22Rv1 (cell line): ENCODE results near the gene DOCK3.

ENCODE experiments used
- H3K27ac ChIP-seq: fragments of 450-650 bp; 2 replicates; pipeline ENCODE4 v1.5.1; 2017
- ZFX ChIP-seq: fragments of 450-650 bp; IDR thresholded peaks from 2 replicates; pipeline ENCODE4 v1.6.1; 2017; ENCODE audit warnings: antibody characterized with exemption, borderline replicate concordance
- TF ChIP-seq, protein P1 (sequence below): fragments of 450-650 bp; IDR thresholded peaks from 2 replicates; pipeline ENCODE4 v1.5.1; 2017; ENCODE audit warnings: mild to moderate bottlenecking

The DOCK3 gene

GRCh38 chr3:51375571-51375970 is 700.8 kb downstream of the DOCK3 start:
- H3K27ac ChIP-seq, result no peak overlapping the region
- TF ChIP-seq, protein P1, sequence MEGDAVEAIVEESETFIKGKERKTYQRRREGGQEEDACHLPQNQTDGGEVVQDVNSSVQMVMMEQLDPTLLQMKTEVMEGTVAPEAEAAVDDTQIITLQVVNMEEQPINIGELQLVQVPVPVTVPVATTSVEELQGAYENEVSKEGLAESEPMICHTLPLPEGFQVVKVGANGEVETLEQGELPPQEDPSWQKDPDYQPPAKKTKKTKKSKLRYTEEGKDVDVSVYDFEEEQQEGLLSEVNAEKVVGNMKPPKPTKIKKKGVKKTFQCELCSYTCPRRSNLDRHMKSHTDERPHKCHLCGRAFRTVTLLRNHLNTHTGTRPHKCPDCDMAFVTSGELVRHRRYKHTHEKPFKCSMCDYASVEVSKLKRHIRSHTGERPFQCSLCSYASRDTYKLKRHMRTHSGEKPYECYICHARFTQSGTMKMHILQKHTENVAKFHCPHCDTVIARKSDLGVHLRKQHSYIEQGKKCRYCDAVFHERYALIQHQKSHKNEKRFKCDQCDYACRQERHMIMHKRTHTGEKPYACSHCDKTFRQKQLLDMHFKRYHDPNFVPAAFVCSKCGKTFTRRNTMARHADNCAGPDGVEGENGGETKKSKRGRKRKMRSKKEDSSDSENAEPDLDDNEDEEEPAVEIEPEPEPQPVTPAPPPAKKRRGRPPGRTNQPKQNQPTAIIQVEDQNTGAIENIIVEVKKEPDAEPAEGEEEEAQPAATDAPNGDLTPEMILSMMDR, result no peak
- no peak for TF ChIP-seq ZFX

DNA sequence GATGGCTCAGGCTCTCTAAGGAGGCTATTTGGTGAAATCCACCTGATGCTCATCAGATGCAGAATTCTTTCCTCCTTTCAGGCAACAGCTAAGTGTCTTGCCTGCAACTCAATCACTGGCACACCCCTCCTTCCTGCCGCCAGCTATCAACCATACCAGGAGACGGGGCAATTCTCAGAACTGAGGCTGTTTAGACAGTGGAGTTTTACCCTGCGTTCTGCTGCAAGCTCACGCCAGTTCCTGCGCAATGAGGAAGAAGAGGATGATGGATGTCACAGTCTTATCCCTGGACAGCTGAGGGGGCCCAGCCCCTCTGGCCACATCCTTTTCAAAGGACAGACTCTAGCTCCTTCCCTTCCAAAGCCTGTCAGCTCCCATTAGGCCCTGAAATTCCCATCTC is 703.3 kb downstream of the DOCK3 start:
- TF ChIP-seq ZFX, result no peak
- TF ChIP-seq, protein P1, result no peak
- H3K27ac ChIP-seq, result no peak overlapping the region

GRCh38 chr3:51378726-51379125 is 704.0 kb downstream of the DOCK3 start:
- TF ChIP-seq, protein P1, result no peak
- no peak for TF ChIP-seq ZFX
- no peak overlapping the region for H3K27ac ChIP-seq

DNA sequence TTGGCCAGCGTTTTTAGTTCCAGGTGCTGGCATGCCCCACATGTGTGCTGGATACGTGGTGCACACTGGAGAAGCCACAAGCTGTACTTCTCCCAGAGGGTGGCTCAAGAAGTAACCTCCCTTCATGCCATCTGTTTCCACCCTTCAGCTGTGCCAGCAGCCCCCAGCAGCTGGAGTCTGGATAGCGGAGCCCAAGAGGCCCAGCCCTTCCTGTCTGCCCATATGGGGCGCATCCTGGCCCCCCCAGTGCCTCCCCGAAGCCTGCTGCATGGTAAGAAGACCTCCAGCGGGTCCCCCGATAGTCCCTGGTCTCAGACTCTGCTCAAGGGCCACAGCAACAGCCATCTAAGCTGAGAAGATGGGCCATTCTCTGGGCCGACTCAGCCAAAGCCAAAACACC is 704.6 kb downstream of the DOCK3 start:
- H3K27ac ChIP-seq, result no peak overlapping the region
- TF ChIP-seq, protein P1, result no peak
- TF ChIP-seq ZFX, result no peak

- no peak overlapping the region for H3K27ac ChIP-seq
- no peak for TF ChIP-seq ZFX
- TF ChIP-seq, protein P1, result no peak
Observed at GRCh38 chr3:51379746-51380455, 705.2 kb downstream of the DOCK3 start.

GRCh38 chr3:51380601-51381332 is 706.0 kb downstream of the DOCK3 start:
- H3K27ac ChIP-seq, result no peak overlapping the region

DNA sequence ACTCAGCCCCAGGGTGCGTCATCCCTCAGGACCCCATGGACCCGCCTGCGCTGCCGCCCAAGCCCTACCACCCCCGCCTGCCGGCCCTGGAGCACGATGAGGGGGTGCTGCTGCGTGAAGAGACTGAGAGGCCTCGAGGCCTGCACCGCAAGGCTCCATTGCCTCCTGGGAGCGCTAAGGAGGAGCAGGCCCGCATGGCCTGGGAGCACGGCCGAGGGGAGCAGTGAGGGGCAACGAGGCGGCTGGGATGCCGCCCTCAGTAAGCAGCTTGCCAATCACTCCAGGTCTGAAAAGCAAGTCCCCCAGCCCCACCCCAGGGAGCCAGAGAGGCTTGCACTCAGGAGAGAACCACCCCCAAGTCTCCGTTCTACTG is 706.6 kb downstream of the DOCK3 start:
- H3K27ac ChIP-seq, result no peak overlapping the region
- TF ChIP-seq ZFX, result no peak
- TF ChIP-seq, protein P1, result no peak

More at GRCh38 chr3:51380601-51381332, 706.0 kb downstream of the DOCK3 start:
- TF ChIP-seq, protein P1, result no peak
- no peak for TF ChIP-seq ZFX
